ENCODE data around the gene BUB1. TPM values are rescaled to one million over a fixed set of nuclear protein-coding genes. Genes with fewer than 3 reads are reported as not detected.

The BUB1 gene
- total RNA-seq, 6 donors from 2014 or later, result 1.0 to 4.7 (median 3.0) TPM

- Histone ChIP-seq H3K27me3 (no peaks in the 10 kb centered on the region), H3K9me3 (no peaks in the 10 kb centered on the region), H3K27ac (no peak overlapping the region), H3K4me1 (peaks cover 0 to 3% (median 0%) of the 10 kb centered on the region in 4 donors), H3K36me3 (no peaks in the 10 kb centered on the region), H3K4me3 (no peak overlapping the region)
- 82 to 92% methylated on average over 1 of the region's 1 CpG for WGBS, 2 donors
- DNase-seq, result no peak
- TF ChIP-seq CTCF (IDR thresholded peaks at IDR 0.05), result no peak
- TF ChIP-seq EP300 (IDR thresholded peaks at IDR 0.05), result no peak
- no peak for TF ChIP-seq POLR2A (IDR thresholded peaks at IDR 0.05)
- no peak for TF ChIP-seq POLR2AphosphoS5 (IDR thresholded peaks at IDR 0.05)
- no peak for ATAC-seq (ENCODE audit: low FRiP score in 2 of 2)
Measured at GRCh38 chr2:110669079-110669478, 8.8 kb downstream of the BUB1 start.

- ATAC-seq (ENCODE audit: low FRiP score in 2 of 2), result no peak
- TF ChIP-seq POLR2AphosphoS5 (IDR thresholded peaks at IDR 0.05), result no peak
- TF ChIP-seq CTCF (IDR thresholded peaks at IDR 0.05), result no peak
- TF ChIP-seq POLR2A (IDR thresholded peaks at IDR 0.05), result no peak
- TF ChIP-seq EP300 (IDR thresholded peaks at IDR 0.05), result no peak
- H3K36me3 ChIP-seq, result no peaks in the 10 kb centered on the region
Measured at GRCh38 chr2:110667071-110667470, 10.8 kb downstream of the BUB1 start.

GRCh38 chr2:110664135-110664534 lies 13.7 kb downstream of the BUB1 start:
- H3K4me3 ChIP-seq, result no peak overlapping the region
- H3K27me3 ChIP-seq, result no peaks in the 10 kb centered on the region
- H3K9me3 ChIP-seq, result no peaks in the 10 kb centered on the region
- H3K27ac ChIP-seq, result no peak overlapping the region
- no peak for TF ChIP-seq CTCF (IDR thresholded peaks at IDR 0.05)
- no peak for TF ChIP-seq POLR2AphosphoS5 (IDR thresholded peaks at IDR 0.05)
- TF ChIP-seq EP300 (IDR thresholded peaks at IDR 0.05), result no peak
- TF ChIP-seq POLR2A (IDR thresholded peaks at IDR 0.05), result no peak
- ATAC-seq (ENCODE audit: low FRiP score in 2 of 2) (no peak), DNase-seq (no peak)
- H3K36me3 ChIP-seq, result no peaks in the 10 kb centered on the region
- WGBS, 2 donors, result 60 to 72% methylated on average over 2 of the region's 2 CpGs
- no peaks in the 10 kb centered on the region for H3K4me1 ChIP-seq

More at GRCh38 chr2:110667071-110667470, 10.8 kb downstream of the BUB1 start:
- WGBS, 2 donors, result 69 to 76% methylated on average over 3 of the region's 3 CpGs
- Histone ChIP-seq H3K27ac (no peak overlapping the region), H3K4me3 (no peak overlapping the region), H3K27me3 (no peaks in the 10 kb centered on the region), H3K9me3 (no peaks in the 10 kb centered on the region), H3K4me1 (peaks cover 0 to 3% (median 0%) of the 10 kb centered on the region in 4 donors)
- no peak for DNase-seq

GRCh38 chr2:110662560-110662959 lies 15.3 kb downstream of the BUB1 start:
- Histone ChIP-seq H3K36me3 (no peaks in the 10 kb centered on the region), H3K9me3 (no peaks in the 10 kb centered on the region), H3K27ac (no peak overlapping the region), H3K27me3 (no peaks in the 10 kb centered on the region), H3K4me3 (no peak overlapping the region), H3K4me1 (peaks cover 0 to under 1% (median 0%) of the 10 kb centered on the region in 4 donors)
- ATAC-seq (ENCODE audit: low FRiP score in 2 of 2) (no peak), DNase-seq (no peak)
- 91 to 95% methylated on average over 2 of the region's 2 CpGs for WGBS, 2 donors
- TF ChIP-seq CTCF (IDR thresholded peaks at IDR 0.05) (no peak), POLR2AphosphoS5 (IDR thresholded peaks at IDR 0.05) (no peak), POLR2A (IDR thresholded peaks at IDR 0.05) (no peak), EP300 (IDR thresholded peaks at IDR 0.05) (no peak)

GRCh38 chr2:110660558-110660957 lies 17.3 kb downstream of the BUB1 start:
- 100% methylated on average over 3 of the region's 3 CpGs for WGBS, 2 donors
- no peak for ATAC-seq (ENCODE audit: low FRiP score in 2 of 2)
- TF ChIP-seq CTCF (IDR thresholded peaks at IDR 0.05) (no peak), EP300 (IDR thresholded peaks at IDR 0.05) (no peak)
- Histone ChIP-seq H3K27ac (no peak overlapping the region), H3K27me3 (no peaks in the 10 kb centered on the region), H3K36me3 (no peaks in the 10 kb centered on the region), H3K9me3 (no peaks in the 10 kb centered on the region), H3K4me1 (peaks cover 0 to 3% (median 0%) of the 10 kb centered on the region in 4 donors), H3K4me3 (no peak overlapping the region)
- DNase-seq, result no peak
